ENCODE results near the gene POU2AF2. TPM values are rescaled to one million over a fixed set of nuclear protein-coding genes. Genes with fewer than 3 reads are reported as not detected.

Gene POU2AF2
- total and polyA plus RNA-seq, 2 donors (not counting 3 experiments of a cell fraction or from before 2014, with no cell fraction given) = not detected

GRCh38 chr11:111283945-111284481 lies 38.5 kb downstream of the POU2AF2 start:
- H3K79me2 ChIP-seq (ENCODE audit: control insufficient read depth, insufficient read depth, low read length) = no peaks in the 10 kb centered on the region
- no peak for FAIRE-seq
- no peak overlapping the region for H3K4me2 ChIP-seq (ENCODE audit: insufficient read depth, low read length)
- DNase-seq (ENCODE audit: low read depth, low spot score) = no peak
- H3K9me1 ChIP-seq (replicated peaks; ENCODE audit: control insufficient read depth, extremely low read depth, insufficient read depth, low read length) = no peaks in the 10 kb centered on the region
- H3K4me3 ChIP-seq (replicated peaks in 1 of 3; ENCODE audit: insufficient read depth in 1 of 3, low read depth in 1 of 3, low read length in 3 of 3) = no peak overlapping the region
- CTCF ChIA-PET = interaction anchor here (0.9 to 4.8 kb wide), 5 partner anchors 9 to 163 kb away, joined by 3 to 93 read pairs (median 15); no protein-coding TSS in a partner anchor
- intact Hi-C loops (cut with micrococcal nuclease) = loop anchor here (1.0 kb wide), 3 partner anchors 139 to 162 kb away; no protein-coding TSS in a partner anchor
- H4K20me1 ChIP-seq (replicated peaks; ENCODE audit: control insufficient read depth, extremely low read depth, insufficient read depth, low read length) = no peaks in the 10 kb centered on the region
- no peak overlapping the region for H3K9ac ChIP-seq (replicated peaks; ENCODE audit: extremely low read depth, insufficient read depth, low read length)
- no peaks in the 10 kb centered on the region for H3K9me3 ChIP-seq (replicated peaks; ENCODE audit: control insufficient read depth, insufficient read depth, low read length)
- peaks cover 1 to 2% of the 10 kb centered on the region in 2 experiments for H3K27me3 ChIP-seq (ENCODE audit: control insufficient read depth in 2 of 2, insufficient read depth in 2 of 2, low read length in 2 of 2)
- no peak overlapping the region for H3K27ac ChIP-seq (ENCODE audit: insufficient read depth, low read depth, low read length)
- no peaks in the 10 kb centered on the region for H3K4me1 ChIP-seq (ENCODE audit: control insufficient read depth, extremely low read depth, insufficient read depth, low read length)
- dilution Hi-C loops (cut with MboI; ENCODE audit: extremely low pct_ligation_motif_present, low sequenced_read_pairs) = no loop called here
- POLR2A ChIA-PET = no interaction called here
- TF ChIP-seq GATA2 (IDR thresholded peaks at IDR 0.05; ENCODE audit: insufficient read depth, insufficient read length, low read depth, low read length) (no peak), POLR2A (IDR thresholded peaks at IDR 0.05; ENCODE audit: low read depth, low read length) (no peak), POLR2AphosphoS5 (IDR thresholded peaks at IDR 0.05; ENCODE audit: insufficient read depth, low read depth, low read length) (no peak), MYC (IDR thresholded peaks at IDR 0.05; ENCODE audit: low read depth, low read length) (no peak), MAX (IDR thresholded peaks at IDR 0.05; ENCODE audit: insufficient read depth, insufficient read length) (no peak), JUN (IDR thresholded peaks at IDR 0.05; ENCODE audit: borderline replicate concordance, insufficient read depth, insufficient read length, low read depth) (no peak), EZH2 (IDR thresholded peaks at IDR 0.05; ENCODE audit: borderline replicate concordance, low read depth, low read length, severe bottlenecking) (no peak), FOS (IDR thresholded peaks at IDR 0.05; ENCODE audit: borderline replicate concordance, insufficient read depth, low read length) (no peak)
- TF ChIP-seq, protein P1, sequence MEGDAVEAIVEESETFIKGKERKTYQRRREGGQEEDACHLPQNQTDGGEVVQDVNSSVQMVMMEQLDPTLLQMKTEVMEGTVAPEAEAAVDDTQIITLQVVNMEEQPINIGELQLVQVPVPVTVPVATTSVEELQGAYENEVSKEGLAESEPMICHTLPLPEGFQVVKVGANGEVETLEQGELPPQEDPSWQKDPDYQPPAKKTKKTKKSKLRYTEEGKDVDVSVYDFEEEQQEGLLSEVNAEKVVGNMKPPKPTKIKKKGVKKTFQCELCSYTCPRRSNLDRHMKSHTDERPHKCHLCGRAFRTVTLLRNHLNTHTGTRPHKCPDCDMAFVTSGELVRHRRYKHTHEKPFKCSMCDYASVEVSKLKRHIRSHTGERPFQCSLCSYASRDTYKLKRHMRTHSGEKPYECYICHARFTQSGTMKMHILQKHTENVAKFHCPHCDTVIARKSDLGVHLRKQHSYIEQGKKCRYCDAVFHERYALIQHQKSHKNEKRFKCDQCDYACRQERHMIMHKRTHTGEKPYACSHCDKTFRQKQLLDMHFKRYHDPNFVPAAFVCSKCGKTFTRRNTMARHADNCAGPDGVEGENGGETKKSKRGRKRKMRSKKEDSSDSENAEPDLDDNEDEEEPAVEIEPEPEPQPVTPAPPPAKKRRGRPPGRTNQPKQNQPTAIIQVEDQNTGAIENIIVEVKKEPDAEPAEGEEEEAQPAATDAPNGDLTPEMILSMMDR (IDR thresholded peaks at IDR 0.05; ENCODE audit: extremely low read depth in 1 of 2, insufficient read depth in 1 of 2, low read depth in 1 of 2, low read length in 2 of 2) = no peak
- no peak overlapping the region for H2AFZ ChIP-seq (ENCODE audit: low read depth, low read length)
- H3K36me3 ChIP-seq (ENCODE audit: control insufficient read depth in 2 of 2, extremely low read depth in 1 of 2, insufficient read depth in 2 of 2, low read length in 2 of 2) = no peaks in the 10 kb centered on the region
- no TSS peak for BruUV-seq (replicated peaks)

All from endothelial cell of umbilical vein (primary cell).